GM23338 (cell line): Measurements from ENCODE around the gene CNN3. TPM values are rescaled to one million over a fixed set of nuclear protein-coding genes. Genes with fewer than 3 reads are reported as not detected.

Source experiments
- ATAC-seq: fragments of 200-7000 bp; cut with Tn5 transposase; 3 replicates; pipeline ENCODE4 v1.9.1; 2020
- DNase-seq: peaks from one replicate; pipeline ENCODE4 v3.0.0-alpha.2; 2015; ENCODE audit warnings: low spot score
- H2AFZ ChIP-seq: fragments of 200-600 bp; sonication (generic); 2 replicates; pipeline ENCODE4 v1.8.0; 2016; ENCODE audit warnings: antibody characterized with exemption, mild to moderate bottlenecking, moderate library complexity
- H3F3A ChIP-seq: fragments of 200-600 bp; sonication (generic); replicated peaks from 2 replicates; pipeline ENCODE4 v1.8.0; 2017; ENCODE audit warnings: antibody characterized with exemption, mixed run types, low read depth
- H3K27ac ChIP-seq: fragments of 200-600 bp; sonication (generic); 2 replicates; pipeline ENCODE4 v1.6.1; 2016; ENCODE audit warnings: low read depth
- H3K27me3 ChIP-seq: fragments of 200-600 bp; sonication (generic); 2 replicates; pipeline ENCODE4 v1.8.0; 2016; ENCODE audit warnings: mild to moderate bottlenecking, mixed run types, moderate library complexity; ENCODE audit not compliant: insufficient read depth
- H3K36me3 ChIP-seq: fragments of 200-600 bp; sonication (generic); 2 replicates; pipeline ENCODE4 v1.8.0; 2016; ENCODE audit warnings: mild to moderate bottlenecking; ENCODE audit not compliant: insufficient read depth
- H3K4me1 ChIP-seq: fragments of 200-600 bp; sonication (generic); 2 replicates; pipeline ENCODE4 v1.8.0; 2016; ENCODE audit warnings: mild to moderate bottlenecking, moderate library complexity; ENCODE audit not compliant: insufficient read depth
- H3K4me2 ChIP-seq: fragments of 200-600 bp; sonication (generic); 2 replicates; pipeline ENCODE4 v1.7.1; 2017; ENCODE audit warnings: mixed run types
- H3K4me3 ChIP-seq: fragments of 200-600 bp; sonication (generic); 2 replicates; pipeline ENCODE4 v1.6.1; 2016; ENCODE audit warnings: mixed run types
- H3K79me2 ChIP-seq: fragments of 200-600 bp; sonication (generic); replicated peaks from 2 replicates; pipeline ENCODE4 v1.8.0; 2017; ENCODE audit warnings: mild to moderate bottlenecking; ENCODE audit not compliant: insufficient read depth
- H3K9me2 ChIP-seq: fragments of 200-600 bp; sonication (generic); 2 replicates; pipeline ENCODE4 v1.8.0; 2017; ENCODE audit not compliant: insufficient read depth
- H4K20me1 ChIP-seq: fragments of 200-600 bp; sonication (generic); replicated peaks from 2 replicates; pipeline ENCODE4 v1.8.0; 2017; ENCODE audit warnings: mild to moderate bottlenecking; ENCODE audit not compliant: insufficient read depth
- H3K27ac Mint-ChIP-seq: 2 replicates; pipeline ENCODE4 v1.8.0; 2020; ENCODE audit warnings: inconsistent platforms, mild to moderate bottlenecking, moderate library complexity, mixed read lengths
- H3K27me3 Mint-ChIP-seq: 3 replicates; pipeline ENCODE4 v1.8.0; 2022; ENCODE audit warnings: low read depth, mild to moderate bottlenecking, moderate library complexity, mixed read lengths, inconsistent platforms; ENCODE audit not compliant: insufficient read depth, poor library complexity
- H3K36me3 Mint-ChIP-seq: 3 replicates; pipeline ENCODE4 v1.8.0; 2021; ENCODE audit warnings: low read depth, mild to moderate bottlenecking, inconsistent platforms, moderate library complexity, mixed read lengths
- H3K4me1 Mint-ChIP-seq: 3 replicates; pipeline ENCODE4 v1.8.0; 2020; ENCODE audit warnings: mild to moderate bottlenecking, inconsistent platforms, mixed read lengths
- H3K4me3 Mint-ChIP-seq: 3 replicates; pipeline ENCODE4 v1.8.0; 2021; ENCODE audit warnings: moderate library complexity, mild to moderate bottlenecking, inconsistent platforms, mixed read lengths
- H3K9me3 Mint-ChIP-seq: 3 replicates; pipeline ENCODE4 v1.8.0; 2020; ENCODE audit warnings: moderate library complexity, mild to moderate bottlenecking, inconsistent platforms, mixed read lengths
- CREB1 ChIP-seq: fragments of 250-450 bp; sonication (Bioruptor Pico); IDR thresholded peaks from 2 replicates; pipeline ENCODE4 v1.5.0; 2020; ENCODE audit warnings: low read depth, mild to moderate bottlenecking, moderate library complexity
- EZH2 ChIP-seq: fragments of 200-600 bp; sonication (generic); IDR thresholded peaks from one replicate; pipeline ENCODE4 v1.8.0; 2017; ENCODE audit warnings: antibody characterized with exemption, mild to moderate bottlenecking, low read depth; ENCODE audit not compliant: unreplicated experiment
- POLR2AphosphoS5 ChIP-seq: IDR thresholded peaks from 2 replicates; pipeline ENCODE4 v1.6.1; 2016; ENCODE audit warnings: antibody characterized with exemption, low read depth
- STAT1 ChIP-seq: IDR thresholded peaks from one replicate; pipeline ENCODE4 v1.6.1; 2016; ENCODE audit warnings: antibody characterized with exemption; ENCODE audit not compliant: unreplicated experiment
- ZNF114 ChIP-seq: fragments of 250-450 bp; sonication (Bioruptor Pico); IDR thresholded peaks from 2 replicates; pipeline ENCODE4 v1.5.0; 2020; ENCODE audit warnings: mild to moderate bottlenecking, moderate library complexity
- ZNF331 ChIP-seq: fragments of 250-450 bp; sonication (Bioruptor Pico); IDR thresholded peaks from 2 replicates; pipeline ENCODE4 v1.5.0; 2020; ENCODE audit warnings: low read depth, mild to moderate bottlenecking, moderate library complexity
- polyA plus RNA-seq: library from polyadenylated mRNA; unstranded; fragments of >200 nt; fragmentation: Nextera tagmentation; extraction: Ambion mirVana; gene quantifications from 2 replicates; pipeline ENCODE4 v1.2.1, GENCODE V29; 2016
- total RNA-seq: library from RNA; depleted of rRNA; stranded (reverse); fragments of >200 nt; shearing (Covaris generic); gene quantifications from 2 replicates; pipeline ENCODE4 v1.2.3, GENCODE V29; 2014
- TF ChIP-seq, protein P1 (sequence below): IDR thresholded peaks from one replicate; pipeline ENCODE4 v1.6.1; 2018; ENCODE audit warnings: antibody characterized with exemption; ENCODE audit not compliant: unreplicated experiment
- TF ChIP-seq, protein P2 (sequence below): fragments of 250-450 bp; sonication (Bioruptor Pico); IDR thresholded peaks from 2 replicates; pipeline ENCODE4 v1.5.0; 2020; ENCODE audit warnings: mild to moderate bottlenecking, moderate library complexity

CNN3 gene
- total and polyA plus RNA-seq, 2 experiments from 2014 or later, result 220 to 312 TPM

DNA sequence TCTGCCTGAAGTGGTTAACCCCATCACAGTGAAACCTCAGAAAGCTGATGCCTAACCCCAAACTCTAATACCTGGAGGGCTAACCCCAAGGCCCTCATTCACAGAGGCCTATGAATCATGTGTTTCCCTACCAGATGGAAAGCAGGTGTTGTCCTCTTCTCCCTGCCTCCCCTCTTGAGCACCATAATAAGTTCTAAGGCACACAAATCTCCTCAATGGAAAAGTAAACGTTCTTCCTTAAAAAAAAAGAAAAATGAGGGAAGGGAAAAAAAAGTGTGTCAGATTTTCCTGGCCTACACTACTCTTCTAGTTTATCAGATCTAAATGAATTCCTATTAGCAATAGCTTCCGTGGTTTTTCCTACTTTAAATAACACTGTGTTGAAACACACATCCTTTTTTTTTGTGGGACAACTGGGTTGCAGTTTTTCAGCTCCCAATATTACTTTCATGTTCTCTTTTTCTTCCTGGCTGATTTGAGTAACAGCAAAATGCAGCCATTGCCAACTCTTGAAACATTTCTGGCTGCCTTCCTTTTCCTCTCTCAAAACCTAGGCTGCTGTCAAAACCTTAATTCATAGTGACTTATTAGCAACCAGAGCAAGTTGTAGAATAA is 63.5 kb downstream of the CNN3 start:
- Histone ChIP-seq H3K4me3 (no peak overlapping the region), H2AFZ (no peak overlapping the region), H4K20me1 (no peaks in the 10 kb centered on the region), H3K27ac (no peak overlapping the region), H3K9me2 (peaks cover 6% of the 10 kb centered on the region; the same call in 1 of the 2 replicates), H3F3A (no peaks in the 10 kb centered on the region), H3K79me2 (no peaks in the 10 kb centered on the region), H3K36me3 (no peaks in the 10 kb centered on the region), H3K4me1 (peaks cover 41% of the 10 kb centered on the region), H3K27me3 (no peaks in the 10 kb centered on the region), H3K4me2 (peak overlapping the region; percentile 42; the same call in 1 of the 2 replicates)
- Mint-ChIP-seq H3K4me3 (no peak overlapping the region), H3K4me1 (peaks cover 61% of the 10 kb centered on the region), H3K36me3 (no peaks in the 10 kb centered on the region), H3K27me3 (peaks cover 3% of the 10 kb centered on the region), H3K9me3 (no peaks in the 10 kb centered on the region), H3K27ac (peak overlapping the region; percentile 40; the same call in 1 of the 2 replicates)
- TF ChIP-seq, protein P1, sequence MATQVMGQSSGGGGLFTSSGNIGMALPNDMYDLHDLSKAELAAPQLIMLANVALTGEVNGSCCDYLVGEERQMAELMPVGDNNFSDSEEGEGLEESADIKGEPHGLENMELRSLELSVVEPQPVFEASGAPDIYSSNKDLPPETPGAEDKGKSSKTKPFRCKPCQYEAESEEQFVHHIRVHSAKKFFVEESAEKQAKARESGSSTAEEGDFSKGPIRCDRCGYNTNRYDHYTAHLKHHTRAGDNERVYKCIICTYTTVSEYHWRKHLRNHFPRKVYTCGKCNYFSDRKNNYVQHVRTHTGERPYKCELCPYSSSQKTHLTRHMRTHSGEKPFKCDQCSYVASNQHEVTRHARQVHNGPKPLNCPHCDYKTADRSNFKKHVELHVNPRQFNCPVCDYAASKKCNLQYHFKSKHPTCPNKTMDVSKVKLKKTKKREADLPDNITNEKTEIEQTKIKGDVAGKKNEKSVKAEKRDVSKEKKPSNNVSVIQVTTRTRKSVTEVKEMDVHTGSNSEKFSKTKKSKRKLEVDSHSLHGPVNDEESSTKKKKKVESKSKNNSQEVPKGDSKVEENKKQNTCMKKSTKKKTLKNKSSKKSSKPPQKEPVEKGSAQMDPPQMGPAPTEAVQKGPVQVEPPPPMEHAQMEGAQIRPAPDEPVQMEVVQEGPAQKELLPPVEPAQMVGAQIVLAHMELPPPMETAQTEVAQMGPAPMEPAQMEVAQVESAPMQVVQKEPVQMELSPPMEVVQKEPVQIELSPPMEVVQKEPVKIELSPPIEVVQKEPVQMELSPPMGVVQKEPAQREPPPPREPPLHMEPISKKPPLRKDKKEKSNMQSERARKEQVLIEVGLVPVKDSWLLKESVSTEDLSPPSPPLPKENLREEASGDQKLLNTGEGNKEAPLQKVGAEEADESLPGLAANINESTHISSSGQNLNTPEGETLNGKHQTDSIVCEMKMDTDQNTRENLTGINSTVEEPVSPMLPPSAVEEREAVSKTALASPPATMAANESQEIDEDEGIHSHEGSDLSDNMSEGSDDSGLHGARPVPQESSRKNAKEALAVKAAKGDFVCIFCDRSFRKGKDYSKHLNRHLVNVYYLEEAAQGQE, result no peak
- no peak for TF ChIP-seq ZNF114
- no peak for TF ChIP-seq EZH2
- TF ChIP-seq ZNF331 (CRISPR knock-in tag), result no peak
- TF ChIP-seq POLR2AphosphoS5, result no peak
- TF ChIP-seq STAT1, result no peak
- TF ChIP-seq, protein P2, sequence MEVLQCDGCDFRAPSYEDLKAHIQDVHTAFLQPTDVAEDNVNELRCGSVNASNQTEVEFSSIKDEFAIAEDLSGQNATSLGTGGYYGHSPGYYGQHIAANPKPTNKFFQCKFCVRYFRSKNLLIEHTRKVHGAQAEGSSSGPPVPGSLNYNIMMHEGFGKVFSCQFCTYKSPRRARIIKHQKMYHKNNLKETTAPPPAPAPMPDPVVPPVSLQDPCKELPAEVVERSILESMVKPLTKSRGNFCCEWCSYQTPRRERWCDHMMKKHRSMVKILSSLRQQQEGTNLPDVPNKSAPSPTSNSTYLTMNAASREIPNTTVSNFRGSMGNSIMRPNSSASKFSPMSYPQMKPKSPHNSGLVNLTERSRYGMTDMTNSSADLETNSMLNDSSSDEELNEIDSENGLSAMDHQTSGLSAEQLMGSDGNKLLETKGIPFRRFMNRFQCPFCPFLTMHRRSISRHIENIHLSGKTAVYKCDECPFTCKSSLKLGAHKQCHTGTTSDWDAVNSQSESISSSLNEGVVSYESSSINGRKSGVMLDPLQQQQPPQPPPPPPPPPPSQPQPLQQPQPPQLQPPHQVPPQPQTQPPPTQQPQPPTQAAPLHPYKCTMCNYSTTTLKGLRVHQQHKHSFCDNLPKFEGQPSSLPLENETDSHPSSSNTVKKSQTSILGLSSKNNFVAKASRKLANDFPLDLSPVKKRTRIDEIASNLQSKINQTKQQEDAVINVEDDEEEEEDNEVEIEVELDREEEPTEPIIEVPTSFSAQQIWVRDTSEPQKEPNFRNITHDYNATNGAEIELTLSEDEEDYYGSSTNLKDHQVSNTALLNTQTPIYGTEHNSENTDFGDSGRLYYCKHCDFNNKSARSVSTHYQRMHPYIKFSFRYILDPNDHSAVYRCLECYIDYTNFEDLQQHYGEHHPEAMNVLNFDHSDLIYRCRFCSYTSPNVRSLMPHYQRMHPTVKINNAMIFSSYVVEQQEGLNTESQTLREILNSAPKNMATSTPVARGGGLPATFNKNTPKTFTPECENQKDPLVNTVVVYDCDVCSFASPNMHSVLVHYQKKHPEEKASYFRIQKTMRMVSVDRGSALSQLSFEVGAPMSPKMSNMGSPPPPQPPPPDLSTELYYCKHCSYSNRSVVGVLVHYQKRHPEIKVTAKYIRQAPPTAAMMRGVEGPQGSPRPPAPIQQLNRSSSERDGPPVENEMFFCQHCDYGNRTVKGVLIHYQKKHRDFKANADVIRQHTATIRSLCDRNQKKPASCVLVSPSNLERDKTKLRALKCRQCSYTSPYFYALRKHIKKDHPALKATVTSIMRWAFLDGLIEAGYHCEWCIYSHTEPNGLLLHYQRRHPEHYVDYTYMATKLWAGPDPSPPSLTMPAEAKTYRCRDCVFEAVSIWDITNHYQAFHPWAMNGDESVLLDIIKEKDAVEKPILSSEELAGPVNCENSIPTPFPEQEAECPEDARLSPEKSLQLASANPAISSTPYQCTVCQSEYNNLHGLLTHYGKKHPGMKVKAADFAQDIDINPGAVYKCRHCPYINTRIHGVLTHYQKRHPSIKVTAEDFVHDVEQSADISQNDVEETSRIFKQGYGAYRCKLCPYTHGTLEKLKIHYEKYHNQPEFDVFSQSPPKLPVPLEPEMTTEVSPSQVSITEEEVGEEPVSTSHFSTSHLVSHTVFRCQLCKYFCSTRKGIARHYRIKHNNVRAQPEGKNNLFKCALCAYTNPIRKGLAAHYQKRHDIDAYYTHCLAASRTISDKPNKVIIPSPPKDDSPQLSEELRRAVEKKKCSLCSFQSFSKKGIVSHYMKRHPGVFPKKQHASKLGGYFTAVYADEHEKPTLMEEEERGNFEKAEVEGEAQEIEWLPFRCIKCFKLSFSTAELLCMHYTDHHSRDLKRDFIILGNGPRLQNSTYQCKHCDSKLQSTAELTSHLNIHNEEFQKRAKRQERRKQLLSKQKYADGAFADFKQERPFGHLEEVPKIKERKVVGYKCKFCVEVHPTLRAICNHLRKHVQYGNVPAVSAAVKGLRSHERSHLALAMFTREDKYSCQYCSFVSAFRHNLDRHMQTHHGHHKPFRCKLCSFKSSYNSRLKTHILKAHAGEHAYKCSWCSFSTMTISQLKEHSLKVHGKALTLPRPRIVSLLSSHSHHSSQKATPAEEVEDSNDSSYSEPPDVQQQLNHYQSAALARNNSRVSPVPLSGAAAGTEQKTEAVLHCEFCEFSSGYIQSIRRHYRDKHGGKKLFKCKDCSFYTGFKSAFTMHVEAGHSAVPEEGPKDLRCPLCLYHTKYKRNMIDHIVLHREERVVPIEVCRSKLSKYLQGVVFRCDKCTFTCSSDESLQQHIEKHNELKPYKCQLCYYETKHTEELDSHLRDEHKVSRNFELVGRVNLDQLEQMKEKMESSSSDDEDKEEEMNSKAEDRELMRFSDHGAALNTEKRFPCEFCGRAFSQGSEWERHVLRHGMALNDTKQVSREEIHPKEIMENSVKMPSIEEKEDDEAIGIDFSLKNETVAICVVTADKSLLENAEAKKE, result no peak
- TF ChIP-seq CREB1, result no peak
- DNase-seq (no peak), ATAC-seq (no peak)
